HL-60 (cell line): Measurements from ENCODE around the gene SDK1.

Experiments
- DNase-seq, 2 experiments: peaks; one replicate each; pipeline ENCODE4 v3.0.0-alpha.2; 2010 to 2020; ENCODE audit warnings: low read depth in 1 of 2, low spot score in 1 of 2
- H3K27ac ChIP-seq: fragments of 250-450 bp; sonication (Bioruptor Pico); replicated peaks from 2 replicates; pipeline ENCODE4 v1.5.1; 2020; ENCODE audit warnings: mild to moderate bottlenecking, moderate library complexity
- H3K27me3 ChIP-seq: fragments of 250-450 bp; sonication (Bioruptor Pico); 2 replicates; pipeline ENCODE4 v1.5.1; 2021; ENCODE audit warnings: mild to moderate bottlenecking, moderate library complexity; ENCODE audit not compliant: insufficient read depth, poor library complexity, severe bottlenecking
- H3K4me3 ChIP-seq: replicated peaks from 2 replicates; pipeline ENCODE4 v1.5.1; 2011; ENCODE audit warnings: mild to moderate bottlenecking, control low read depth, low read length; ENCODE audit not compliant: insufficient read depth
- GABPA ChIP-seq: IDR thresholded peaks from 2 replicates; pipeline ENCODE4 v1.6.1; 2012; ENCODE audit warnings: low read depth
- POLR2AphosphoS5 ChIP-seq: IDR thresholded peaks from 2 replicates; pipeline ENCODE4 v1.6.1; 2012; ENCODE audit warnings: low read depth
- SPI1 ChIP-seq: IDR thresholded peaks from 2 replicates; pipeline ENCODE4 v1.6.1; 2012; ENCODE audit warnings: low read depth, mild to moderate bottlenecking, borderline replicate concordance
- TF ChIP-seq, protein P1 (sequence below): IDR thresholded peaks from one replicate; pipeline ENCODE4 v1.5.1; 2011; ENCODE audit warnings: low read length, control low read depth, inconsistent platforms; ENCODE audit not compliant: insufficient read depth
- TF ChIP-seq, protein P2 (sequence below): IDR thresholded peaks from 2 replicates; pipeline ENCODE4 v1.6.1; 2012; ENCODE audit warnings: low read depth; ENCODE audit not compliant: insufficient replicate concordance

Gene SDK1

DNA sequence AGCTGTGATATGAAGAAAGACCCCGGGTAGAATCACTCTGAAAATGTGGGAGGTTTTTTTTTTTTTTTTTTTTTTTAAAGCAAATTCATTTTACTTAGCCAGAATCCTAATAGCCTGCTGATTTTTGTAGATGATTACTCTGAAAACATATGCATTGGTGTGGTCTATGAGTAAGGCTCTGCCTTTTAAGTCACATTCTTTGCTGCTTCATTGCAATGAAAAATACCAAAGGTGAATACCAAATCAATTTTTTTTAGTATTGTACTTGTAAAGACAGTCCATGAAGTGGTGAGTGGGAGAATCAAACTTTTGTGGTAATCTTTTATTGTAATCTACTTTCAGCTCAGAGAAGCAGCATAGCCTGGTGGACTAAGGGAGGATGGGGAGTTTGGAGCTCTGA, 130.3 kb downstream of the SDK1 start:
- no peak for DNase-seq
- TF ChIP-seq, protein P1, sequence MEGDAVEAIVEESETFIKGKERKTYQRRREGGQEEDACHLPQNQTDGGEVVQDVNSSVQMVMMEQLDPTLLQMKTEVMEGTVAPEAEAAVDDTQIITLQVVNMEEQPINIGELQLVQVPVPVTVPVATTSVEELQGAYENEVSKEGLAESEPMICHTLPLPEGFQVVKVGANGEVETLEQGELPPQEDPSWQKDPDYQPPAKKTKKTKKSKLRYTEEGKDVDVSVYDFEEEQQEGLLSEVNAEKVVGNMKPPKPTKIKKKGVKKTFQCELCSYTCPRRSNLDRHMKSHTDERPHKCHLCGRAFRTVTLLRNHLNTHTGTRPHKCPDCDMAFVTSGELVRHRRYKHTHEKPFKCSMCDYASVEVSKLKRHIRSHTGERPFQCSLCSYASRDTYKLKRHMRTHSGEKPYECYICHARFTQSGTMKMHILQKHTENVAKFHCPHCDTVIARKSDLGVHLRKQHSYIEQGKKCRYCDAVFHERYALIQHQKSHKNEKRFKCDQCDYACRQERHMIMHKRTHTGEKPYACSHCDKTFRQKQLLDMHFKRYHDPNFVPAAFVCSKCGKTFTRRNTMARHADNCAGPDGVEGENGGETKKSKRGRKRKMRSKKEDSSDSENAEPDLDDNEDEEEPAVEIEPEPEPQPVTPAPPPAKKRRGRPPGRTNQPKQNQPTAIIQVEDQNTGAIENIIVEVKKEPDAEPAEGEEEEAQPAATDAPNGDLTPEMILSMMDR = no peak
- no peak for TF ChIP-seq POLR2AphosphoS5
- no peak for TF ChIP-seq GABPA
- TF ChIP-seq, protein P2, sequence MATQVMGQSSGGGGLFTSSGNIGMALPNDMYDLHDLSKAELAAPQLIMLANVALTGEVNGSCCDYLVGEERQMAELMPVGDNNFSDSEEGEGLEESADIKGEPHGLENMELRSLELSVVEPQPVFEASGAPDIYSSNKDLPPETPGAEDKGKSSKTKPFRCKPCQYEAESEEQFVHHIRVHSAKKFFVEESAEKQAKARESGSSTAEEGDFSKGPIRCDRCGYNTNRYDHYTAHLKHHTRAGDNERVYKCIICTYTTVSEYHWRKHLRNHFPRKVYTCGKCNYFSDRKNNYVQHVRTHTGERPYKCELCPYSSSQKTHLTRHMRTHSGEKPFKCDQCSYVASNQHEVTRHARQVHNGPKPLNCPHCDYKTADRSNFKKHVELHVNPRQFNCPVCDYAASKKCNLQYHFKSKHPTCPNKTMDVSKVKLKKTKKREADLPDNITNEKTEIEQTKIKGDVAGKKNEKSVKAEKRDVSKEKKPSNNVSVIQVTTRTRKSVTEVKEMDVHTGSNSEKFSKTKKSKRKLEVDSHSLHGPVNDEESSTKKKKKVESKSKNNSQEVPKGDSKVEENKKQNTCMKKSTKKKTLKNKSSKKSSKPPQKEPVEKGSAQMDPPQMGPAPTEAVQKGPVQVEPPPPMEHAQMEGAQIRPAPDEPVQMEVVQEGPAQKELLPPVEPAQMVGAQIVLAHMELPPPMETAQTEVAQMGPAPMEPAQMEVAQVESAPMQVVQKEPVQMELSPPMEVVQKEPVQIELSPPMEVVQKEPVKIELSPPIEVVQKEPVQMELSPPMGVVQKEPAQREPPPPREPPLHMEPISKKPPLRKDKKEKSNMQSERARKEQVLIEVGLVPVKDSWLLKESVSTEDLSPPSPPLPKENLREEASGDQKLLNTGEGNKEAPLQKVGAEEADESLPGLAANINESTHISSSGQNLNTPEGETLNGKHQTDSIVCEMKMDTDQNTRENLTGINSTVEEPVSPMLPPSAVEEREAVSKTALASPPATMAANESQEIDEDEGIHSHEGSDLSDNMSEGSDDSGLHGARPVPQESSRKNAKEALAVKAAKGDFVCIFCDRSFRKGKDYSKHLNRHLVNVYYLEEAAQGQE = no peak
- TF ChIP-seq SPI1 = no peak
- Histone ChIP-seq H3K4me3 (no peak overlapping the region), H3K27ac (no peak overlapping the region), H3K27me3 (no peaks in the 10 kb centered on the region)

DNA sequence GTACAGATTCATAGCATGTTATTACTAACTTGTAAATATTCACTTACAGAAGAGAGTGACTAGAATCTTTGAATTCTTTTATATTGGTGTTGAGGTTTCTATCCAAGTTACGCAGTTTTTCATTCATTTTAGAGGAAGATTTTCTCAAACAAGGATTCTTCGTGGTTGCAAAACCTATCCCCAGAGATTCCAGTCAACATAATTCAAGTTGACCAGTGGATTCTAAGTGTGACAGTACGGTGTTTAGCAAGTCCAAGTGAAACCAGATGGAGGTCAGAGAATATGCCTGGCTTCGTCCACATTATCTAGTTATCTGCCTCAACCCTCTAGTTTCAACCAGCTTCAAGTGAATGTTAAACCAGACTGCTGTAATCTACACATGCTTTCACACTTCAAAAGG, 131.9 kb downstream of the SDK1 start:
- TF ChIP-seq POLR2AphosphoS5 (no peak), GABPA (no peak), SPI1 (no peak)
- TF ChIP-seq, protein P1 = no peak
- TF ChIP-seq, protein P2 = no peak
- no peaks in the 10 kb centered on the region for H3K27me3 ChIP-seq
- no peak overlapping the region for H3K27ac ChIP-seq
- no peak for DNase-seq
- no peak overlapping the region for H3K4me3 ChIP-seq

DNA sequence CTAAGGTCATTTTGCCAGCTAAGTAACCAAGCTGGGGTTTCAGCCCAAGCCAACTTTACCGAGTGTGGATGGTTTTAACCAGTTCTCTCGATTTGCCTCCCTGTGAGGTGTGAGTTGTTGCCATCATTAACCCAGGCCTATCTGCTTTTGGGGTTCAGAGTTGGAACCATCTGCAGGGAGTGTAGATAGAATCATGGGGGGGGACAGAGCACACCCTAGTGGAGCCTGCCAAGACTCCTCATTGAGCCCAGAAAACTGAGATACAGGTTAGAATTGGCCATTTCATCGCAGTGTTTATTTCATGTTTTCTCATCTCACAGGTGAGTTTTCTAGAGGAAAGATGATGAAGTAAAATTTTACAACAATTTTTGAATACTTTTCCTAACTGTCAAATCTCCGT, 133.6 kb downstream of the SDK1 start:
- Histone ChIP-seq H3K27me3 (no peaks in the 10 kb centered on the region), H3K4me3 (no peak overlapping the region), H3K27ac (no peak overlapping the region)
- TF ChIP-seq, protein P1 = no peak
- no peak for TF ChIP-seq POLR2AphosphoS5
- TF ChIP-seq SPI1 = no peak
- no peak for TF ChIP-seq GABPA
- TF ChIP-seq, protein P2 = no peak
- no peak for DNase-seq
